ENCODE data around the gene SLC5A6.

The SLC5A6 gene

GRCh38 chr2:27211943-27212625, at the start of gene SLC5A6, which contains the start of gene ATRAID:
TSS of gene SLC5A6 (minus strand) at chr2:27212268. CDS start at chr2:27207650, 4,618 bp downstream.
TSS of gene ATRAID (plus strand) at chr2:27212041. CDS start at chr2:27212369, 328 bp downstream.
- Histone ChIP-seq H3K27ac (ENCODE audit: low read depth, low read length) (peak within 1 kb of the TSS; percentile 92), H3K4me1 (ENCODE audit: insufficient read depth, low read length) (peaks cover 15% of the 10 kb centered on the region), H3K27me3 (ENCODE audit: control insufficient read depth in 1 of 2, insufficient read depth in 2 of 2, low read length in 2 of 2) (no peaks in the 10 kb centered on the region), H3K9me3 (ENCODE audit: low read length) (no peaks in the 10 kb centered on the region), H3K4me3 (ENCODE audit: low read depth in 1 of 2, low read length in 2 of 2) (peak within 1 kb of the TSS; percentile 82 to 97), H3K36me3 (ENCODE audit: insufficient read depth, low read length) (peaks cover 13% of the 10 kb centered on the region), H3K9ac (ENCODE audit: low read length) (peak within 1 kb of the TSS; percentile 72)

- Histone ChIP-seq H3K4me3 (ENCODE audit: low read depth in 1 of 2, low read length in 2 of 2) (no peak overlapping the region), H3K9me3 (ENCODE audit: low read length) (no peaks in the 10 kb centered on the region), H3K4me1 (ENCODE audit: insufficient read depth, low read length) (peaks cover 13% of the 10 kb centered on the region), H3K27ac (ENCODE audit: low read depth, low read length) (no peak overlapping the region), H3K9ac (ENCODE audit: low read length) (no peak overlapping the region), H3K36me3 (ENCODE audit: insufficient read depth, low read length) (no peaks in the 10 kb centered on the region), H3K27me3 (ENCODE audit: control insufficient read depth in 1 of 2, insufficient read depth in 2 of 2, low read length in 2 of 2) (peaks cover 51 to 75% of the 10 kb centered on the region in 2 donors)
Measured at GRCh38 chr2:27261241-27261925, 49.3 kb upstream of the SLC5A6 start.

GRCh38 chr2:27258051-27258450, 46.0 kb upstream of the SLC5A6 start:
- H3K4me1 ChIP-seq (ENCODE audit: insufficient read depth, low read length) = peaks cover under 1% of the 10 kb centered on the region
- no peaks in the 10 kb centered on the region for H3K36me3 ChIP-seq (ENCODE audit: insufficient read depth, low read length)
- no peaks in the 10 kb centered on the region for H3K9me3 ChIP-seq (ENCODE audit: low read length)
- no peak overlapping the region for H3K27ac ChIP-seq (ENCODE audit: low read depth, low read length)
- H3K4me3 ChIP-seq (ENCODE audit: low read depth in 1 of 2, low read length in 2 of 2) = no peak overlapping the region
- H3K27me3 ChIP-seq (ENCODE audit: control insufficient read depth in 1 of 2, insufficient read depth in 2 of 2, low read length in 2 of 2) = peaks cover 19 to 46% of the 10 kb centered on the region in 2 donors
- H3K9ac ChIP-seq (ENCODE audit: low read length) = no peak overlapping the region

GRCh38 chr2:27256855-27257454, 44.9 kb upstream of the SLC5A6 start:
- Histone ChIP-seq H3K4me1 (ENCODE audit: insufficient read depth, low read length) (no peaks in the 10 kb centered on the region), H3K9ac (ENCODE audit: low read length) (no peak overlapping the region), H3K36me3 (ENCODE audit: insufficient read depth, low read length) (no peaks in the 10 kb centered on the region), H3K4me3 (ENCODE audit: low read depth in 1 of 2, low read length in 2 of 2) (no peak overlapping the region), H3K27ac (ENCODE audit: low read depth, low read length) (no peak overlapping the region), H3K9me3 (ENCODE audit: low read length) (no peaks in the 10 kb centered on the region), H3K27me3 (ENCODE audit: control insufficient read depth in 1 of 2, insufficient read depth in 2 of 2, low read length in 2 of 2) (peaks cover 19 to 35% of the 10 kb centered on the region in 2 donors)

- Histone ChIP-seq H3K36me3 (ENCODE audit: insufficient read depth, low read length) (no peaks in the 10 kb centered on the region), H3K4me3 (ENCODE audit: low read depth in 1 of 2, low read length in 2 of 2) (no peak overlapping the region), H3K4me1 (ENCODE audit: insufficient read depth, low read length) (no peaks in the 10 kb centered on the region), H3K9ac (ENCODE audit: low read length) (no peak overlapping the region), H3K27ac (ENCODE audit: low read depth, low read length) (no peak overlapping the region), H3K27me3 (ENCODE audit: control insufficient read depth in 1 of 2, insufficient read depth in 2 of 2, low read length in 2 of 2) (peaks cover 6 to 30% of the 10 kb centered on the region in 2 donors), H3K9me3 (ENCODE audit: low read length) (no peaks in the 10 kb centered on the region)
Measured at GRCh38 chr2:27255660-27256059, 43.6 kb upstream of the SLC5A6 start.

GRCh38 chr2:27255187-27255586, 43.1 kb upstream of the SLC5A6 start:
- Histone ChIP-seq H3K27me3 (ENCODE audit: control insufficient read depth in 1 of 2, insufficient read depth in 2 of 2, low read length in 2 of 2) (peaks cover 1 to 28% of the 10 kb centered on the region in 2 donors), H3K4me1 (ENCODE audit: insufficient read depth, low read length) (no peaks in the 10 kb centered on the region)

GRCh38 chr2:27251766-27252165, 39.7 kb upstream of the SLC5A6 start:
- Histone ChIP-seq H3K9me3 (ENCODE audit: low read length) (no peaks in the 10 kb centered on the region), H3K27me3 (ENCODE audit: control insufficient read depth in 1 of 2, insufficient read depth in 2 of 2, low read length in 2 of 2) (peaks cover 0 to 10% of the 10 kb centered on the region in 2 donors), H3K27ac (ENCODE audit: low read depth, low read length) (no peak overlapping the region), H3K9ac (ENCODE audit: low read length) (no peak overlapping the region), H3K4me3 (ENCODE audit: low read depth in 1 of 2, low read length in 2 of 2) (no peak overlapping the region), H3K36me3 (ENCODE audit: insufficient read depth, low read length) (no peaks in the 10 kb centered on the region), H3K4me1 (ENCODE audit: insufficient read depth, low read length) (no peaks in the 10 kb centered on the region)

More at GRCh38 chr2:27255187-27255586, 43.1 kb upstream of the SLC5A6 start:
- no peaks in the 10 kb centered on the region for H3K9me3 ChIP-seq (ENCODE audit: low read length)
- H3K9ac ChIP-seq (ENCODE audit: low read length) = no peak overlapping the region
- no peaks in the 10 kb centered on the region for H3K36me3 ChIP-seq (ENCODE audit: insufficient read depth, low read length)
- H3K27ac ChIP-seq (ENCODE audit: low read depth, low read length) = no peak overlapping the region
- H3K4me3 ChIP-seq (ENCODE audit: low read depth in 1 of 2, low read length in 2 of 2) = no peak overlapping the region

GRCh38 chr2:27250652-27251379, 38.7 kb upstream of the SLC5A6 start:
- Histone ChIP-seq H3K36me3 (ENCODE audit: insufficient read depth, low read length) (no peaks in the 10 kb centered on the region), H3K9ac (ENCODE audit: low read length) (no peak overlapping the region), H3K4me1 (ENCODE audit: insufficient read depth, low read length) (no peaks in the 10 kb centered on the region), H3K27ac (ENCODE audit: low read depth, low read length) (no peak overlapping the region), H3K4me3 (ENCODE audit: low read depth in 1 of 2, low read length in 2 of 2) (no peak overlapping the region), H3K27me3 (ENCODE audit: control insufficient read depth in 1 of 2, insufficient read depth in 2 of 2, low read length in 2 of 2) (peaks cover 0 to 10% of the 10 kb centered on the region in 2 donors), H3K9me3 (ENCODE audit: low read length) (no peaks in the 10 kb centered on the region)

GRCh38 chr2:27249891-27250651, 38.0 kb upstream of the SLC5A6 start:
- peaks cover 0 to 10% of the 10 kb centered on the region in 2 donors for H3K27me3 ChIP-seq (ENCODE audit: control insufficient read depth in 1 of 2, insufficient read depth in 2 of 2, low read length in 2 of 2)

GRCh38 chr2:27249159-27249890, 37.3 kb upstream of the SLC5A6 start:
- Histone ChIP-seq H3K36me3 (ENCODE audit: insufficient read depth, low read length) (peaks cover 1% of the 10 kb centered on the region), H3K9ac (ENCODE audit: low read length) (no peak overlapping the region), H3K27ac (ENCODE audit: low read depth, low read length) (no peak overlapping the region), H3K4me1 (ENCODE audit: insufficient read depth, low read length) (no peaks in the 10 kb centered on the region), H3K9me3 (ENCODE audit: low read length) (no peaks in the 10 kb centered on the region), H3K4me3 (ENCODE audit: low read depth in 1 of 2, low read length in 2 of 2) (no peak overlapping the region), H3K27me3 (ENCODE audit: control insufficient read depth in 1 of 2, insufficient read depth in 2 of 2, low read length in 2 of 2) (peaks cover 0 to 10% of the 10 kb centered on the region in 2 donors)

More at GRCh38 chr2:27249891-27250651, 38.0 kb upstream of the SLC5A6 start:
- Histone ChIP-seq H3K27ac (ENCODE audit: low read depth, low read length) (no peak overlapping the region), H3K4me3 (ENCODE audit: low read depth in 1 of 2, low read length in 2 of 2) (no peak overlapping the region), H3K36me3 (ENCODE audit: insufficient read depth, low read length) (no peaks in the 10 kb centered on the region), H3K9me3 (ENCODE audit: low read length) (no peaks in the 10 kb centered on the region), H3K4me1 (ENCODE audit: insufficient read depth, low read length) (no peaks in the 10 kb centered on the region), H3K9ac (ENCODE audit: low read length) (no peak overlapping the region)

Data from muscle layer of colon (tissue), 2 donors.